Pancreas (tissue), 10 donors: ENCODE results near the gene ABR. TPM values are rescaled to one million over a fixed set of nuclear protein-coding genes. Genes with fewer than 3 reads are reported as not detected.
A peak's percentile ranks its signal among the peaks of the same experiment; 100 is the strongest.

Experiments
- ATAC-seq, 4 donors: fragments of 200-7000 bp; cut with Tn5 transposase; one replicate each; pipeline versions ENCODE4 v1.8.0 to v1.9.1; 2020; ENCODE audit warnings: mild to moderate bottlenecking in 4 of 4, moderate library complexity in 4 of 4
- DNase-seq, 6 donors: peaks; one replicate each; pipeline ENCODE4 v3.0.0-alpha.2; 2020
- FAIRE-seq: peaks from 2 replicates; lab custom pipeline; 2012; peaks lifted over from hg19 to GRCh38; lab: Jason Lieb, UNC
- H3K27ac ChIP-seq, 4 donors: fragments of 200-600 bp; sonication (generic); 1 replicate in 3 of 4; 2 replicates in 1 of 4; pipeline versions ENCODE4 v1.5.0 to v1.8.0; 2020
- H3K27me3 ChIP-seq, 4 donors: fragments of 200-600 bp; one replicate each; pipeline ENCODE4 v1.8.0; 2021
- H3K36me3 ChIP-seq, 3 donors: fragments of 200-600 bp; sonication (generic) in 1 of 3; one replicate each; pipeline versions ENCODE4 v1.5.0 to v1.8.0; 2020 to 2021
- H3K4me1 ChIP-seq, 3 donors: fragments of 200-600 bp; one replicate each; pipeline ENCODE4 v1.8.0; 2021
- H3K4me3 ChIP-seq, 4 donors: fragments of 200-600 bp; sonication (generic) in 2 of 4; one replicate each; pipeline versions ENCODE4 v1.5.0 to v1.8.0; 2020 to 2021
- H3K9me3 ChIP-seq, 4 donors: fragments of 200-600 bp; one replicate each; pipeline ENCODE4 v1.8.0; 2021
- CTCF ChIP-seq, 4 donors: fragments of 200-600 bp; sonication (generic) in 3 of 4; IDR thresholded peaks; one replicate each; pipeline versions ENCODE4 v1.5.0 to v1.8.0; 2021; ENCODE audit warnings: antibody characterized with exemption in 4 of 4
- WGBS, 2 donors: extraction: QIAGEN DNeasy Blood & Tissue Kit; methylation state at CpG; one replicate each; pipeline ENCODE4 v1.1.7; 2013; 5-methylcytosine and 5-hydroxymethylcytosine counted together
- intact Hi-C, 3 donors: fragments of 100-400 bp; cut with DNase I; formaldehyde crosslinking; loops; one replicate each; pipeline versions ENCODE4 v1.11.1 to v1.14.2; 2022
- polyA plus RNA-seq, 2 donors: library from polyadenylated mRNA; stranded (reverse); fragments of 200-250 nt; gene quantifications; one replicate each; pipeline ENCODE4 v1.2.3, GENCODE V29; 2013
- total RNA-seq, 6 donors: library from RNA; stranded (reverse); fragmentation: NEBNext Ultra II Directional in 4 of 6; extraction: Animal tissue kit (Norgen Biotek cat#: 25700) in 4 of 6; gene quantifications; one replicate each; pipeline versions ENCODE4 v1.2.1 to v1.2.4, GENCODE V29; 2021 to 2023
- donor health status: healthy with polysubstance abuse.
- donor health status: DM: no; HTN: no; CAD: no; lungs with moderate emphysema.
- donor health status: DM: no; HTN: no; CAD: no.
- donor health status: control.
- donor health status: control.
- donor health status: Bipolar disorder and iron deficiency.
- donor health status: DM: yes; HTN: yes; CAD: no.
- donor health status: DM: no; HTN: no; CAD: no.
- donor health status: DM: no; HTN: no; CAD: no.
- donor health status: DM: yes; HTN: yes; CAD: no.

Gene ABR
- total and polyA plus RNA-seq, 8 donors: 15.4 to 65.7 (median 28.4) TPM

GRCh38 chr17:1006054-1006453 lies 173.7 kb downstream of the ABR start:
- H3K4me3 ChIP-seq: peak overlapping the region in 2 of 4 donors; percentile 15 to 35
- FAIRE-seq (no peak), DNase-seq (peak; percentile 57 to 86 (median 68)), ATAC-seq (peak; percentile 46 to 77 (median 62))
- H3K27ac ChIP-seq: peak overlapping the region; percentile 35 to 90 (median 79)
- peaks cover 0 to 29% (median 0%) of the 10 kb centered on the region in 3 donors for H3K36me3 ChIP-seq
- no peaks in the 10 kb centered on the region for H3K9me3 ChIP-seq
- H3K27me3 ChIP-seq: no peaks in the 10 kb centered on the region
- 28% methylated on average over 16 of the region's 16 CpGs for WGBS, 2 donors
- peaks cover 17 to 24% (median 18%) of the 10 kb centered on the region in 3 donors for H3K4me1 ChIP-seq
- intact Hi-C loops: no loop called here
- TF ChIP-seq CTCF (IDR thresholded peaks at IDR 0.05): no peak

- peaks cover 0 to 32% (median 0%) of the 10 kb centered on the region in 3 donors for H3K36me3 ChIP-seq
- peak overlapping the region in 2 of 4 donors; percentile 15 to 35 for H3K4me3 ChIP-seq
- H3K27me3 ChIP-seq: no peaks in the 10 kb centered on the region
- H3K9me3 ChIP-seq: no peaks in the 10 kb centered on the region
- H3K4me1 ChIP-seq: peaks cover 17 to 24% (median 18%) of the 10 kb centered on the region in 3 donors
- intact Hi-C loops: no loop called here
- 7 to 9% methylated on average over 23 of the region's 23 CpGs for WGBS, 2 donors
- DNase-seq (peak; percentile 77 to 90 (median 82)), ATAC-seq (peak; percentile 82 to 84 (median 82)), FAIRE-seq (no peak)
- no peak for TF ChIP-seq CTCF (IDR thresholded peaks at IDR 0.05)
- H3K27ac ChIP-seq: peak overlapping the region; percentile 35 to 90 (median 79)
Observed at GRCh38 chr17:1005361-1005946, 174.3 kb downstream of the ABR start.

GRCh38 chr17:1004769-1005295 lies 174.9 kb downstream of the ABR start:
- FAIRE-seq (no peak), ATAC-seq (peak; percentile 1 to 29 (median 20)), DNase-seq (peak in 2 of 6 donors; percentile 56 to 67)
- H3K4me3 ChIP-seq: peak overlapping the region in 1 of 4 donors; percentile 35
- no peak for TF ChIP-seq CTCF (IDR thresholded peaks at IDR 0.05)
- H3K9me3 ChIP-seq: no peaks in the 10 kb centered on the region
- intact Hi-C loops: no loop called here
- peak overlapping the region; percentile 35 to 90 (median 79) for H3K27ac ChIP-seq
- H3K36me3 ChIP-seq: peaks cover 0 to 32% (median 0%) of the 10 kb centered on the region in 3 donors
- peaks cover 17 to 24% (median 18%) of the 10 kb centered on the region in 3 donors for H3K4me1 ChIP-seq
- H3K27me3 ChIP-seq: no peaks in the 10 kb centered on the region
- WGBS, 2 donors: 30 to 34% methylated on average over 13 of the region's 13 CpGs

GRCh38 chr17:1003972-1004768 lies 175.6 kb downstream of the ABR start:
- peak in 2 of 6 donors; percentile 31 to 45 for DNase-seq
- 47 to 68% methylated on average over 30 of the region's 30 CpGs for WGBS, 2 donors
- intact Hi-C loops: no loop called here
- ATAC-seq: peak in 2 of 4 donors; percentile 4 to 22
- Histone ChIP-seq H3K9me3 (no peaks in the 10 kb centered on the region), H3K27me3 (no peaks in the 10 kb centered on the region), H3K4me3 (no peak overlapping the region), H3K27ac (peak overlapping the region in 3 of 4 donors; percentile 74 to 90 (median 84)), H3K36me3 (peaks cover 0 to 28% (median 0%) of the 10 kb centered on the region in 3 donors), H3K4me1 (peaks cover 17 to 24% (median 18%) of the 10 kb centered on the region in 3 donors)
- TF ChIP-seq CTCF (IDR thresholded peaks at IDR 0.05): no peak
- no peak for FAIRE-seq
